ENCODE measurements around the gene FHDC1.
"Not testable (repeated sequence)": the region's sequence is repeated elsewhere in the genome, so short reads cannot be mapped to it uniquely, and the experiment has no call there.

FHDC1 gene

DNA sequence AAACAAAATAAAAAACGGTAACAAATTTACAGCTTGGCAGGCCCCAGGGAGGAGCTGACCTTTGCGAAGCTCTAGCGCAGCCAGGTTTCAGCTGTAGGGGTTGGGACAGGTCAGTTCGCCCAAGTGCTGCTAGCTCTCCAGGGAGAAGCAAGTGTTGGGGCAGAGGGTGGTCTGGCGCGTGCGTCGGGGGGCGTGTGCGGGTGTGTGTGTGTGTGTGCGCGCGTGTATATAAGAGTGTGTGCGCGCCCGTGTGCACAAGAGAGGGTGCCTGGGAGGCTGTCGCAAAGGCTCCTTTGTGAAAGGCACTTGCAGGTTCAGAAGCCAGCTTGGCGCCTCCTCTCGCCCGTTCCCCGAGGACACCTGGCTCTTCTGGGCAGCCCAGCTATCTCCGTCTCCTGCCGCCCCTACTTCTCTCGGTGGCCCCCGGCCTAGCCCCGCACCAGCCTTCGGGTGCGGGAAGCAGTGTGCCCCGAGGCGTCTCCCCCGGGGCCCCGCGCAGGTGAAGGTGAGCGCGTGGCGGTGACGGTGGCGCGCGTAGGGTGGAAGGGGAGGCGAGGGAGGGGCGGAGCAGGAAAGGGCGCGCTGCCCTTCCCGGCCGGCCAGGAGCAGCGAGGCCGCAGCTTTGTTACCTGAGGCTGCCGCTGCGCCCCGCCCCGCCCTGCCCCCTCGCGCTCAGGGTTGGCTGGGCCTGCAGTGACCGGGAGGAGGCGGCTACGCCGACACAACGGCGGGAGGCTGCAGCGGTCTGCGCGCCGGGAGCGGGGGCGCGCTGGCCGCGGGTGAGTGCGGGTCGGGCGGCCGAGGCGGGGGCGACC is at the start of gene FHDC1:
FHDC1 (plus strand) TSS at position 693 of the 815 bp plus-strand sequence. CDS start 6,735 bp downstream, outside the sequence.
- peak; percentile 44 for DNase-seq

- DNase-seq, result no peak
Observed at GRCh38 chr4:152887981-152888380, 48.1 kb upstream of the FHDC1 start.

DNA sequence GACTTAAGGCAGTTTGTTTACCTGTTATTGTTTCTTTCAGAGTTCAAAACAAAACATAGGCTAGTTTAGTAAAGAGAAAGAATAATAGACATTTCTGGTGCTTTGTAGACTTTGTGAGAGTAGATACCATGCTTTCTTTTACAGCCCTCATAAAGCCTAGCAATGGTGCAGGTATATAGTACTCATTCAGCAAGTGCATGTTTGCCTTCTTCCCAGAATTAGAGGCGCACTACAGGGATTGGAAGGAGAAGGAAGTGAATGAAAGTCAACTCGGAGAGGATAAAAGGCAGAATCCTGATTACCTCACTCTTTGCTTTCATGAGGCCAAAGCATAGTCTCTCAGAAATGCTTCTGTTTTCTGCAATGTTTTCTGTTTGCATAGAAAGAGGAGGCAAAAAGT is 43.1 kb upstream of the FHDC1 start:
- no peak for DNase-seq

DNA sequence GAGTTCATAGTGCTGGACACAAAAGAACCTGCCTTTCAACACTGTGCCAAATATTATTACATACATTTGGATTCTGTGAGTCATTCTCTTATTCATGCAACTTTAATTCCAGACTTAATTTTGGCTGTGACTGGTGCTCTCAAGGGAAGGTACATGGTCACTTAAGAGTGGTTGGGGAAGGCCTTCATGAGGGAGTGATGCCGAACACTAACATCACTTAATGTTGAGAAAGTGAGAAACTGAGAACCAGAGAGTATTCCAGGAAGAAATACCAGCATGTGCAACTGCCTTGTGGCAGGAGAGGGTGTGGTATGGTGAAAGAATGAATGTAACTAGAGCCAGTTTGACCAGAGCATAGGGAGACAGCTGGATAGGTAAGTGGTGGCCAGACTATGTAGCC is 41.5 kb upstream of the FHDC1 start:
- DNase-seq, result no peak

GRCh38 chr4:152896811-152897210 is 39.3 kb upstream of the FHDC1 start:
- DNase-seq, result no peak

DNA sequence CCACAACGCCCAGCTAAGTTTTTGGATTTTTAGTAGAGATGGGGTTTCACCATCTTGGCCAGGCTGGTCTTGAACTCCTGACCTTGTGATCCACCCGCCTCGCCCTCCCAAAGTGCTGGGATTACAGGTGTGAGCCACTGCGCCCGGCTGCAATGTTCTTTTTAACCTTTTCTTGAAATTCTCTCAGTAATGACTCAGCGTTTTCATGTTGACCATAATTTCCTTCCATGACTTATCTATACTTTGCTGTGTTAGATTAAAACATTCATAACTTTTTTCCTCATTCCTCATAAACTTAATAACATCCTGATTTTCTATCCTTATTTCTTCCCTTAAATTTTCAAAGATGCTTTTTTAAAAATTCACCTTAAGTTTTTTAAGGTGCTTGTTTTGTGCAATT is 38.0 kb upstream of the FHDC1 start:
- DNase-seq, result not testable (repeated sequence)

- DNase-seq, result no peak
Observed at GRCh38 chr4:152898606-152899005, 37.5 kb upstream of the FHDC1 start.

GRCh38 chr4:152900395-152900794 is 35.7 kb upstream of the FHDC1 start:
- DNase-seq, result no peak

DNA sequence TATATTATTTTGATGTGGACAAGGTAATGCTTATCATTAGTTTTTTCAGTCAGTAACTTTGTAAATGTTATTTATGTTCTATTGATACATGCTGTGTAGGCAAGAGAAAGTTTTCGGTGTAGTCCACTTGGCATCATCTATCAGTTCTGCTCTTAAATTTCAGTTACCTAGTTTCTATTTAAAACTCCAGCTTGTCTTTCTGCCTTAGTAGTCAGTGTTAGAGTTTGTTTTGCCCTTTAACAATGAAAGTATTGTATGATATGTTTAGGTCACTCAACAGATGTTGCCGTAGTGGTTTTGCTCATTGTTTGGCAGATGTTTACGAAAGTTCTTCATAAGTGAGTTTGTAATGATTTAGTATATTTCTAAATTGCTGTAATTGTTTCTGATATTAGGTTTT is 34.9 kb upstream of the FHDC1 start:
- no peak for DNase-seq

- DNase-seq, result no peak
Observed at GRCh38 chr4:152903658-152904057, 32.5 kb upstream of the FHDC1 start.

DNA sequence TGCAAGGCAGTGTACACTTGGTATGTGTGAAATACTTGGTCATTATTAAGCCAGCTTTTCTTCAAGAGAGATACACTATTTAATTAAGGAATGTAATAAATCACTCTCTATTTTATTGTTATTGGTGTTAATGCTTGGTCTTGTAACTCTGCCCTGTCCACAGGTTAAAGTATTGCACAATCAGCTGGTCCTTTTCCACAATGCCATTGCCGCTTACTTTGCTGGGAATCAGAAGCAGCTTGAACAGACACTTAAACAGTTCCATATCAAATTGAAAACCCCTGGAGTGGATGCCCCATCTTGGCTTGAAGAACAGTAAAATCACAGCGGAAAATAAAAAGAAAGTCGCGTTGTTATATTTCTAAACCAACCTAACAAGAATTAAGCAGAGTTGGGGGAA is 26.2 kb upstream of the FHDC1 start:
- no peak for DNase-seq

DNA sequence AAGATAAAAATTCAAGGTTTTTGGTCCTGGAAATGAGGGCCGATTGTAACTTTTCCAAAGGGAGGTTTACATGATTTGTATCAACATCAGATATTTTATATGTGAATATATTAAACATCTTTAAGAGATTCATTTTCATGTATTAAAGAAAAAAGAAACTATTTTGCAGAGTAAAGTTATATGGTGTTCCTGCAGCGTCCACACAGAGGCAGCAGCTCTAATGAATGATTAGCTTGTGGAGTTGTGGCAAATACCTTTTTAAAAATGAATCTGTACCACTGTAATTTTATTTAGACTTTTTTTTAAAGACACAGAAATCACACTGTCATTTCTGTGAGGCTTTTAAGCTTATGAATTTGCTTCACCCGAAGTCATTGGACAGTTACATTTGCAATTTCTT is 25.6 kb upstream of the FHDC1 start:
- no peak for DNase-seq

GRCh38 chr4:152917543-152918395 is 18.4 kb upstream of the FHDC1 start:
- no peak for DNase-seq

GRCh38 chr4:152919826-152920225 is 16.3 kb upstream of the FHDC1 start:
- no peak for DNase-seq

- DNase-seq, result no peak
Observed at GRCh38 chr4:152920768-152921167, 15.4 kb upstream of the FHDC1 start.

- no peak for DNase-seq
Observed at GRCh38 chr4:152921284-152921683, 14.8 kb upstream of the FHDC1 start.

DNA sequence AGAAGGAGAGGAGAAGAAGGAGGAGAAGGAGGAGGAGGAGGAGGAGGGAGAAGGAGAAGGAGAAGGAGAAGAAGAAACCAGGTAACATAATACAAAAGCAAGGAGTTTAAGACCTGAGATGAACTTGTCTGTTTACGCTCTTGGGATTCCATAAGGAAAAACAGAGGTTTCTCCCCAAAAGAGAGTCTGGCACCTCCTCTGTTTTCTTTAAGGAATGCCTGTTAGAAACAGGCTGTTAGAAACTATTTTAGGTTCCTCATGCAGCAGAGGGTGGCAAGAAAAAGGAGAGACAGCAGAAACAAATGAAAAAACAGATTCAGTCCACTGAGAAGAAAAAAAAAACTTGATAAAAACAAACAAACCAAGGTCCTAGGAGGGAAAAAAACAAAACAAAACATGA is 10.3 kb upstream of the FHDC1 start:
- DNase-seq, result no peak

DNA sequence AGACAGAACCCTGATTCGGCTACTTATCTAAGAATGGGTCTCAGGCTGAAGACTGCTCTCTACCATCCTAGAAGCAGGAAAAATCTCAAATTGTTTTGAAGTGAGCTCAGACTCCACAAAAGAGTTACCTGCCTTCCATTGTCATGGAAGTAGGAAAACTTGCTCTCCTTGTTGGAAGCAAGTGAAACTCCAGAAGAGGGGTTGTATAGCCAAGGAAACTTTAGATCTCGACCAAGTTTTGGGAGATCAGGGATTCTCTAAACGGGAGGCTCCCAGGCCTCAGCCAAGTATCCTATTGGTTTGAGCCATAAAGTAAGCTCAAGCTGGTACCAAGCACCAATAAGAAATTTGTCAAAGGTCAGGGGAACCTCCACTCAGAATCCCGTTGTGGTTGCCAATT is 9.2 kb upstream of the FHDC1 start:
- DNase-seq, result no peak

GRCh38 chr4:152927737-152928136 is 8.4 kb upstream of the FHDC1 start:
- DNase-seq, result no peak

DNA sequence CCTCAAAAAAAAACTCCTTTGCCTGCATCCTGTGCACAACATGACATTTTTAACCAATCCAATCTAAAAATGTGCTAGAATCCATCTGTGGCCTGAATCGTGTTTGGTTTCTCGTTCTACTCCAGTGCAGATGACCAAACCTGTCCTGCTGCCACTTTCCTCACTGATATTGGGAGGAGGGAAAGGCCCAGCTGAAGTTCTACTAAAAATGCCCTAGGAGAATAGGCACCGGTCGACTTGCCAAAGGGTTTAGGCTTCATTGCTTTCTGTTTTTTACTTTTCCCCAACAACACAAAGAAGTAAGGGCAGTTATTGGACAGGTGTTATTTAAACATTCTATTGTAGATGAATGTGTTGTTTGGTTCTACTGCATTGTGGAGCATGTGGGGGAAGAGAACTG is 7.8 kb upstream of the FHDC1 start:
- DNase-seq, result no peak

GRCh38 chr4:152929888-152930287 is 6.2 kb upstream of the FHDC1 start:
- no peak for DNase-seq

DNA sequence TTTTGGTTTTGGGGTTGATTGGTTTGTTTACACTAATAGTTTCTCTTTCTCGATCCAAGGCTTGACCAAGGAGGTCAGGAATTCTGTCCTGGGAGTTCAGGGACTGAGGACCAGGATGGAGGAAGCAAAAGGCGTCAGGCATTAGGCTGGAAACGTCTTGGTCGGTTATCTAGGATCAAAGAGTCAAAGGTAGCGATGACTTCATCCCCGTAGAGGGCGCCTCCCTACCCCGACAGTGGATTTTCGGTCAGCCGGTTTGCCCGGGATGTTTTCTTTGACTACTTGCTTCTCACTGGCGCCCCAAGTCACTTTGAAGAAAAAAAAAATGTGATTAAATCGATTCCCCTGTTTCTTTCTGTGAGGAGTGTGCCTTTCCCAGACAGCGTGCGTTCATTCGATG is 980 bp upstream of the FHDC1 start:
- no peak for DNase-seq

- peak; percentile 59 for DNase-seq
Observed at GRCh38 chr4:152936446-152937335, 568 bp downstream of the FHDC1 start.

Measured in right hindlimb (tissue), 1 donor.